ENCODE results near the gene DLX5. TPM values are rescaled to one million over a fixed set of nuclear protein-coding genes. Genes with fewer than 3 reads are reported as not detected.
"Not testable (repeated sequence)": the region's sequence is repeated elsewhere in the genome, so short reads cannot be mapped to it uniquely, and the experiment has no call there.

DLX5 gene
- total RNA-seq, 1 donor from 2014 or later, result 0.27 TPM

- DNase-seq (ENCODE audit: low spot score), result no peak
- H3K27ac Mint-ChIP-seq (ENCODE audit: unreplicated experiment), result no peak overlapping the region
- H3K36me3 Mint-ChIP-seq (ENCODE audit: low read depth), result no peaks in the 10 kb centered on the region
- H3K9me3 Mint-ChIP-seq (ENCODE audit: low read depth), result no peaks in the 10 kb centered on the region
- no peaks in the 10 kb centered on the region for H3K4me1 Mint-ChIP-seq (ENCODE audit: low read depth)
- peaks cover 32% of the 10 kb centered on the region for H3K27me3 Mint-ChIP-seq (ENCODE audit: low read depth)
- no peak overlapping the region for H3K4me3 Mint-ChIP-seq (ENCODE audit: unreplicated experiment)
- no peak for TF ChIP-seq CTCF (IDR thresholded peaks at IDR 0.05)
Measured at GRCh38 chr7:97039374-97040065, 14.9 kb upstream of the DLX5 start.

- H3K4me1 Mint-ChIP-seq (ENCODE audit: low read depth); H3K4me3 Mint-ChIP-seq (ENCODE audit: unreplicated experiment); H3K36me3 Mint-ChIP-seq (ENCODE audit: low read depth); H3K27ac Mint-ChIP-seq (ENCODE audit: unreplicated experiment); DNase-seq (ENCODE audit: low spot score); H3K9me3 Mint-ChIP-seq (ENCODE audit: low read depth): not testable (repeated sequence)
- peaks cover 16% of the 10 kb centered on the region for H3K27me3 Mint-ChIP-seq (ENCODE audit: low read depth)
Measured at GRCh38 chr7:97034213-97034852, 9.7 kb upstream of the DLX5 start.

- Mint-ChIP-seq H3K4me1 (ENCODE audit: low read depth) (peaks cover 48% of the 10 kb centered on the region), H3K4me3 (ENCODE audit: unreplicated experiment) (peak overlapping the region; percentile 73), H3K27ac (ENCODE audit: unreplicated experiment) (no peak overlapping the region), H3K9me3 (ENCODE audit: low read depth) (no peaks in the 10 kb centered on the region), H3K27me3 (ENCODE audit: low read depth) (peaks cover 60% of the 10 kb centered on the region), H3K36me3 (ENCODE audit: low read depth) (no peaks in the 10 kb centered on the region)
- TF ChIP-seq CTCF (IDR thresholded peaks at IDR 0.05), result peak; percentile 98
- no peak for DNase-seq (ENCODE audit: low spot score)
Measured at GRCh38 chr7:97027427-97028234, 3.0 kb upstream of the DLX5 start.

GRCh38 chr7:97026715-97027426 is 2.2 kb upstream of the DLX5 start:
- DNase-seq (ENCODE audit: low spot score), result no peak
- Mint-ChIP-seq H3K9me3 (ENCODE audit: low read depth) (no peaks in the 10 kb centered on the region), H3K27ac (ENCODE audit: unreplicated experiment) (no peak overlapping the region), H3K27me3 (ENCODE audit: low read depth) (peaks cover 62% of the 10 kb centered on the region), H3K4me3 (ENCODE audit: unreplicated experiment) (peak overlapping the region; percentile 73), H3K4me1 (ENCODE audit: low read depth) (peaks cover 56% of the 10 kb centered on the region), H3K36me3 (ENCODE audit: low read depth) (peaks cover 2% of the 10 kb centered on the region)
- TF ChIP-seq CTCF (IDR thresholded peaks at IDR 0.05), result no peak

GRCh38 chr7:97025983-97026714 is 1.5 kb upstream of the DLX5 start:
- no peak for DNase-seq (ENCODE audit: low spot score)
- peak overlapping the region; percentile 48 for H3K4me3 Mint-ChIP-seq (ENCODE audit: unreplicated experiment)
- no peaks in the 10 kb centered on the region for H3K9me3 Mint-ChIP-seq (ENCODE audit: low read depth)
- no peak for TF ChIP-seq CTCF (IDR thresholded peaks at IDR 0.05)
- no peak overlapping the region for H3K27ac Mint-ChIP-seq (ENCODE audit: unreplicated experiment)
- H3K4me1 Mint-ChIP-seq (ENCODE audit: low read depth), result peaks cover 62% of the 10 kb centered on the region
- peaks cover 62% of the 10 kb centered on the region for H3K27me3 Mint-ChIP-seq (ENCODE audit: low read depth)
- peaks cover 4% of the 10 kb centered on the region for H3K36me3 Mint-ChIP-seq (ENCODE audit: low read depth)
